Stimulated activated CD4-positive, alpha-beta T cell treated with anti-CD3 and anti-CD28 coated beads, TNF-alpha, amount 100 ng/mL, for 1 hour (primary cell): ENCODE results near the gene CDCA5.

ENCODE experiments used
- DNase-seq, 3 donors: peaks; one replicate each; pipeline ENCODE4 v3.0.0-alpha.2; 2020; ENCODE audit warnings: low read depth in 3 of 3, low spot score in 1 of 3

CDCA5 gene

GRCh38 chr11:65077451-65077850 lies 6.4 kb downstream of the CDCA5 start:
- no peak for DNase-seq

- no peak for DNase-seq
Measured at GRCh38 chr11:65072631-65072966, 11.2 kb downstream of the CDCA5 start.

GRCh38 chr11:65071907-65072630 lies 11.8 kb downstream of the CDCA5 start:
- DNase-seq = no peak

GRCh38 chr11:65069217-65069616 lies 14.6 kb downstream of the CDCA5 start:
- no peak for DNase-seq

- DNase-seq = no peak
Measured at GRCh38 chr11:65067446-65067845, 16.4 kb downstream of the CDCA5 start.

- no peak for DNase-seq
Measured at GRCh38 chr11:65066805-65067291, 17.0 kb downstream of the CDCA5 start.

GRCh38 chr11:65066315-65066714 lies 17.5 kb downstream of the CDCA5 start:
- DNase-seq = no peak

GRCh38 chr11:65065851-65066250 lies 18.0 kb downstream of the CDCA5 start:
- DNase-seq = no peak

- no peak for DNase-seq
Measured at GRCh38 chr11:65064847-65065240, 19.0 kb downstream of the CDCA5 start.

- no peak for DNase-seq
Measured at GRCh38 chr11:65063532-65063931, 20.3 kb downstream of the CDCA5 start.

- no peak for DNase-seq
Measured at GRCh38 chr11:65060913-65061408, 22.9 kb downstream of the CDCA5 start.

GRCh38 chr11:65059959-65060824 lies 23.6 kb downstream of the CDCA5 start:
- no peak for DNase-seq

GRCh38 chr11:65059523-65059922 lies 24.3 kb downstream of the CDCA5 start:
- DNase-seq = no peak

- DNase-seq = no peak
Measured at GRCh38 chr11:65058419-65059054, 25.3 kb downstream of the CDCA5 start, which contains the start of gene NAALADL1. TSS of gene NAALADL1 (minus strand) at chr11:65058553. CDS start at chr11:65058521, 32 bp downstream.

- DNase-seq = no peak
Measured at GRCh38 chr11:65058012-65058411, 25.8 kb downstream of the CDCA5 start.

- no peak for DNase-seq
Measured at GRCh38 chr11:65057526-65057925, 26.3 kb downstream of the CDCA5 start.

- no peak for DNase-seq
Measured at GRCh38 chr11:65056999-65057398, 26.8 kb downstream of the CDCA5 start.

GRCh38 chr11:65055538-65055937 lies 28.3 kb downstream of the CDCA5 start:
- no peak for DNase-seq

GRCh38 chr11:65053827-65054508 lies 29.9 kb downstream of the CDCA5 start:
- DNase-seq = no peak

- no peak for DNase-seq
Measured at GRCh38 chr11:65051398-65051858, 32.4 kb downstream of the CDCA5 start.
